ENCODE measurements around the gene S100Z.
"Not testable (repeated sequence)": the region's sequence is repeated elsewhere in the genome, so short reads cannot be mapped to it uniquely, and the experiment has no call there.

The S100Z gene

GRCh38 chr5:76836181-76836580 lies 13.6 kb upstream of the S100Z start:
- Histone ChIP-seq H3K4me3 (ENCODE audit: low read depth in 1 of 2, low read length in 2 of 2) (no peak overlapping the region), H3K4me1 (ENCODE audit: control insufficient read depth in 1 of 2, insufficient read depth in 2 of 2, low read length in 2 of 2) (no peaks in the 10 kb centered on the region)

GRCh38 chr5:76836585-76836984 lies 13.2 kb upstream of the S100Z start:
- H3K9me3 ChIP-seq (ENCODE audit: control insufficient read depth in 1 of 2, low read length in 2 of 2): no peaks in the 10 kb centered on the region
- H3K4me1 ChIP-seq (ENCODE audit: control insufficient read depth in 1 of 2, insufficient read depth in 2 of 2, low read length in 2 of 2): no peaks in the 10 kb centered on the region
- no peaks in the 10 kb centered on the region for H3K27me3 ChIP-seq (ENCODE audit: low read depth, low read length)
- H3K4me3 ChIP-seq (ENCODE audit: low read depth in 1 of 2, low read length in 2 of 2): no peak overlapping the region
- H3K36me3 ChIP-seq (ENCODE audit: control insufficient read depth in 1 of 2, insufficient read depth in 2 of 2, low read length in 2 of 2): no peaks in the 10 kb centered on the region
- no peak overlapping the region for H3K27ac ChIP-seq (ENCODE audit: low read length)

More at GRCh38 chr5:76836181-76836580, 13.6 kb upstream of the S100Z start:
- Histone ChIP-seq H3K27me3 (ENCODE audit: low read depth, low read length) (no peaks in the 10 kb centered on the region), H3K36me3 (ENCODE audit: control insufficient read depth in 1 of 2, insufficient read depth in 2 of 2, low read length in 2 of 2) (no peaks in the 10 kb centered on the region), H3K27ac (ENCODE audit: low read length) (no peak overlapping the region), H3K9me3 (ENCODE audit: control insufficient read depth in 1 of 2, low read length in 2 of 2) (no peaks in the 10 kb centered on the region)

- H3K9me3 ChIP-seq (ENCODE audit: control insufficient read depth in 1 of 2, low read length in 2 of 2): no peaks in the 10 kb centered on the region
- H3K4me1 ChIP-seq (ENCODE audit: control insufficient read depth in 1 of 2, insufficient read depth in 2 of 2, low read length in 2 of 2): no peaks in the 10 kb centered on the region
- H3K4me3 ChIP-seq (ENCODE audit: low read depth in 1 of 2, low read length in 2 of 2): no peak overlapping the region
- H3K36me3 ChIP-seq (ENCODE audit: control insufficient read depth in 1 of 2, insufficient read depth in 2 of 2, low read length in 2 of 2): no peaks in the 10 kb centered on the region
- H3K27ac ChIP-seq (ENCODE audit: low read length): peak overlapping the region; percentile 40
- no peaks in the 10 kb centered on the region for H3K27me3 ChIP-seq (ENCODE audit: low read depth, low read length)
Observed at GRCh38 chr5:76838481-76839261, 11.1 kb upstream of the S100Z start.

GRCh38 chr5:76841361-76841760 lies 8.5 kb upstream of the S100Z start:
- Histone ChIP-seq H3K9me3 (ENCODE audit: control insufficient read depth in 1 of 2, low read length in 2 of 2) (no peaks in the 10 kb centered on the region), H3K36me3 (ENCODE audit: control insufficient read depth in 1 of 2, insufficient read depth in 2 of 2, low read length in 2 of 2) (no peaks in the 10 kb centered on the region), H3K4me1 (ENCODE audit: control insufficient read depth in 1 of 2, insufficient read depth in 2 of 2, low read length in 2 of 2) (no peaks in the 10 kb centered on the region), H3K4me3 (ENCODE audit: low read depth in 1 of 2, low read length in 2 of 2) (no peak overlapping the region), H3K27me3 (ENCODE audit: low read depth, low read length) (no peaks in the 10 kb centered on the region), H3K27ac (ENCODE audit: low read length) (no peak overlapping the region)

GRCh38 chr5:76845890-76846289 lies 3.9 kb upstream of the S100Z start:
- H3K27ac ChIP-seq (ENCODE audit: low read length): no peak overlapping the region
- no peaks in the 10 kb centered on the region for H3K36me3 ChIP-seq (ENCODE audit: control insufficient read depth in 1 of 2, insufficient read depth in 2 of 2, low read length in 2 of 2)
- H3K9me3 ChIP-seq (ENCODE audit: control insufficient read depth in 1 of 2, low read length in 2 of 2): no peaks in the 10 kb centered on the region
- H3K4me3 ChIP-seq (ENCODE audit: low read depth in 1 of 2, low read length in 2 of 2): no peak overlapping the region
- H3K27me3 ChIP-seq (ENCODE audit: low read depth, low read length): no peaks in the 10 kb centered on the region
- no peaks in the 10 kb centered on the region for H3K4me1 ChIP-seq (ENCODE audit: control insufficient read depth in 1 of 2, insufficient read depth in 2 of 2, low read length in 2 of 2)

GRCh38 chr5:76850543-76851145 lies 830 bp downstream of the S100Z start:
- H3K9me3 ChIP-seq (ENCODE audit: control insufficient read depth in 1 of 2, low read length in 2 of 2): no peaks in the 10 kb centered on the region
- no peaks in the 10 kb centered on the region for H3K27me3 ChIP-seq (ENCODE audit: low read depth, low read length)
- H3K4me1 ChIP-seq (ENCODE audit: control insufficient read depth in 1 of 2, insufficient read depth in 2 of 2, low read length in 2 of 2): no peaks in the 10 kb centered on the region
- H3K27ac ChIP-seq (ENCODE audit: low read length): no peak overlapping the region
- no peaks in the 10 kb centered on the region for H3K36me3 ChIP-seq (ENCODE audit: control insufficient read depth in 1 of 2, insufficient read depth in 2 of 2, low read length in 2 of 2)
- no peak overlapping the region for H3K4me3 ChIP-seq (ENCODE audit: low read depth in 1 of 2, low read length in 2 of 2)

GRCh38 chr5:76851728-76852369 lies 2.0 kb downstream of the S100Z start:
- Histone ChIP-seq H3K36me3 (ENCODE audit: control insufficient read depth in 1 of 2, insufficient read depth in 2 of 2, low read length in 2 of 2) (no peaks in the 10 kb centered on the region), H3K27ac (ENCODE audit: low read length) (no peak overlapping the region), H3K4me3 (ENCODE audit: low read depth in 1 of 2, low read length in 2 of 2) (no peak overlapping the region), H3K9me3 (ENCODE audit: control insufficient read depth in 1 of 2, low read length in 2 of 2) (no peaks in the 10 kb centered on the region), H3K4me1 (ENCODE audit: control insufficient read depth in 1 of 2, insufficient read depth in 2 of 2, low read length in 2 of 2) (no peaks in the 10 kb centered on the region), H3K27me3 (ENCODE audit: low read depth, low read length) (no peaks in the 10 kb centered on the region)

GRCh38 chr5:76852772-76853171 lies 3.0 kb downstream of the S100Z start:
- no peak overlapping the region for H3K4me3 ChIP-seq (ENCODE audit: low read depth in 1 of 2, low read length in 2 of 2)
- no peaks in the 10 kb centered on the region for H3K4me1 ChIP-seq (ENCODE audit: control insufficient read depth in 1 of 2, insufficient read depth in 2 of 2, low read length in 2 of 2)
- no peak overlapping the region for H3K27ac ChIP-seq (ENCODE audit: low read length)
- no peaks in the 10 kb centered on the region for H3K36me3 ChIP-seq (ENCODE audit: control insufficient read depth in 1 of 2, insufficient read depth in 2 of 2, low read length in 2 of 2)
- no peaks in the 10 kb centered on the region for H3K27me3 ChIP-seq (ENCODE audit: low read depth, low read length)
- no peaks in the 10 kb centered on the region for H3K9me3 ChIP-seq (ENCODE audit: control insufficient read depth in 1 of 2, low read length in 2 of 2)

- H3K9me3 ChIP-seq (ENCODE audit: control insufficient read depth in 1 of 2, low read length in 2 of 2); H3K27ac ChIP-seq (ENCODE audit: low read length); H3K4me1 ChIP-seq (ENCODE audit: control insufficient read depth in 1 of 2, insufficient read depth in 2 of 2, low read length in 2 of 2); H3K27me3 ChIP-seq (ENCODE audit: low read depth, low read length); H3K4me3 ChIP-seq (ENCODE audit: low read depth in 1 of 2, low read length in 2 of 2); H3K36me3 ChIP-seq (ENCODE audit: control insufficient read depth in 1 of 2, insufficient read depth in 2 of 2, low read length in 2 of 2): not testable (repeated sequence)
Observed at GRCh38 chr5:76853741-76854140, 3.9 kb downstream of the S100Z start.

- no peaks in the 10 kb centered on the region for H3K27me3 ChIP-seq (ENCODE audit: low read depth, low read length)
- no peak overlapping the region for H3K4me3 ChIP-seq (ENCODE audit: low read depth in 1 of 2, low read length in 2 of 2)
- H3K36me3 ChIP-seq (ENCODE audit: control insufficient read depth in 1 of 2, insufficient read depth in 2 of 2, low read length in 2 of 2): no peaks in the 10 kb centered on the region
- no peak overlapping the region for H3K27ac ChIP-seq (ENCODE audit: low read length)
- no peaks in the 10 kb centered on the region for H3K4me1 ChIP-seq (ENCODE audit: control insufficient read depth in 1 of 2, insufficient read depth in 2 of 2, low read length in 2 of 2)
- H3K9me3 ChIP-seq (ENCODE audit: control insufficient read depth in 1 of 2, low read length in 2 of 2): no peaks in the 10 kb centered on the region
Observed at GRCh38 chr5:76854644-76855043, 4.8 kb downstream of the S100Z start.

- not testable (repeated sequence) for H3K27me3 ChIP-seq (ENCODE audit: low read depth, low read length); H3K9me3 ChIP-seq (ENCODE audit: control insufficient read depth in 1 of 2, low read length in 2 of 2); H3K4me1 ChIP-seq (ENCODE audit: control insufficient read depth in 1 of 2, insufficient read depth in 2 of 2, low read length in 2 of 2); H3K27ac ChIP-seq (ENCODE audit: low read length); H3K4me3 ChIP-seq (ENCODE audit: low read depth in 1 of 2, low read length in 2 of 2); H3K36me3 ChIP-seq (ENCODE audit: control insufficient read depth in 1 of 2, insufficient read depth in 2 of 2, low read length in 2 of 2)
Observed at GRCh38 chr5:76855501-76855900, 5.7 kb downstream of the S100Z start.

All from muscle layer of duodenum (tissue), 2 donors.